GM19239 (cell line): ENCODE data around the gene VASH1.
A peak's percentile ranks its signal among the peaks of the same experiment; 100 is the strongest.

Experiments
- DNase-seq: peaks from one replicate; pipeline ENCODE4 v3.0.0; 2011; ENCODE audit warnings: low spot score; ENCODE audit not compliant: insufficient read length
- FAIRE-seq: peaks from 2 replicates; lab custom pipeline; 2011; peaks lifted over from hg19 to GRCh38; lab: Jason Lieb, UNC

Gene VASH1

DNA sequence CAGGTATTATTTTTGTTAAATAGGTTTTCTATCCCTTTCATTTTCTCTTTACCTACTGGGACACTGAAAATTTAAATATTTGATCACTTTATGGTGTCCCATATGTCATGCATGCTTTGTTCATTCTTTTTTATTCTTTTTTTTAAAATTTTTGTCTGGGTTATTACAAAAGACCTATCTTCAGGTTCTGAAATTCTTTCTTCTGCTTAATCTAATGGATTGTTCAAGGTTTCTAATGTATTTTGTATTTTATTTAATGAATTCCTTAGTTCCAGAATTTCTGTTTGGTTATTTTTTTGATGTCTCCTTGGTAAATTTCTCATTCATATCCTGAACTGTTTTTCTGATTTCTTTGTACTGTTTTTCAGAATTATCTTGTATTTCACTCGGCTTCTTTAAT lies 20.2 kb upstream of the VASH1 start:
- no peak for DNase-seq
- no peak for FAIRE-seq

DNA sequence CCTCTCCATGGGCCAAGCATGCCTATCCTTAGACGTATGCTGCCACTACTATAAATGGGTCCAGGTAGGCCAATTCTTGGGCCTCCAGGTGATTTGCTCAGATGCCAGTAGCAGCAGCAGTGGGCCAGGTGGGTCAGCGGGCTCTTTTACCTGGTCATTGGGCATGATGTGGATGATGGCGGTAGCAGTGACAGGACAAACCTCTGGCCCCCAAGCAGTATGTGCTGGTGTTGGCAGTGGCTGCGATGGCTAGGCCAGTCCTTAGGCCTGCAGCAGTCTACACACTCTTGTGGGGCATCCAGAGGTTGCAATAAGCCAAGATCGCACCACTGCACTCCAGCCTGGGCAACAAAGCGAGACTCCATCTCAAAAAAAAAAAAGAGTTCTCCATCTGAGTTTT lies 19.1 kb upstream of the VASH1 start:
- no peak for DNase-seq

DNA sequence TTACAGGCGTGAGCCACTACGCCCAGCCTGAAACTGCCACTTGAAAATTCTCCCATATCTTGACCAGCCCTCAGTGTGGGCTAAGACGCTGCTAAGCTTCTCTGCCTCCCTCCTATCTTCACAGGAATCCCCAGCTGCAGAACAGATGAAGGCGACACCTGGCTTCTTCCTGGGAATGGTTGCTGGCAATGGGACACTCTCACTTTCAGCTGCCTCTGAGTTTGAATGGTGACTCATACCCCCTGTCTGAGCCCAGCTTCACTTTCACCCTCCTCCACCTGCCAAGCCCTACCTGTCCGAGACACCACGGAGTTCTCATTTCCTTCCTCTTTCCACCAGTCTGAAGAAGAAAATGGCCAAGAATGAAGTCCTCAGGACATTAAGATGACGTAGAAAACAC lies 18.3 kb upstream of the VASH1 start:
- FAIRE-seq (no peak), DNase-seq (no peak)

More for the DNA sequence above, 19.1 kb upstream of the VASH1 start:
- no peak for FAIRE-seq

DNA sequence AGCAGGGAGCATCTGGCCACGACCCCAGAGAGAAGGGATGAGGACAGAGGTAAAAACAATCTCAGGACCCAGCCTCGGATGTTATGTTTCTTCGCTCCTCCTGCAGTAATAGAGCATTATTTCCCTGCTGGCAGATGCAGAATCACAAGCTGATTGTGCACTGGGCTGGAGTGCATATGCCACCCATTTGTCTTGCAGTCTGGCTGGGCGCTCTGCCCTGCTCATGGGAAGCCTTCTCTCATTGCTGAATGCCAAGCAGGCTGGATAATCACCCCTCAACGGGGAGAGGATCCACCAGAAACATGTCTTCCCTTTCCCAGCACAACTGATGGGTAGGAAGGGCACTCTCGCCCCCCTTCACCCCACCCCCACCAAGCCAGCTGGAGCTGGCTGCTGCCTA lies 8.5 kb upstream of the VASH1 start:
- no peak for DNase-seq
- FAIRE-seq = no peak

DNA sequence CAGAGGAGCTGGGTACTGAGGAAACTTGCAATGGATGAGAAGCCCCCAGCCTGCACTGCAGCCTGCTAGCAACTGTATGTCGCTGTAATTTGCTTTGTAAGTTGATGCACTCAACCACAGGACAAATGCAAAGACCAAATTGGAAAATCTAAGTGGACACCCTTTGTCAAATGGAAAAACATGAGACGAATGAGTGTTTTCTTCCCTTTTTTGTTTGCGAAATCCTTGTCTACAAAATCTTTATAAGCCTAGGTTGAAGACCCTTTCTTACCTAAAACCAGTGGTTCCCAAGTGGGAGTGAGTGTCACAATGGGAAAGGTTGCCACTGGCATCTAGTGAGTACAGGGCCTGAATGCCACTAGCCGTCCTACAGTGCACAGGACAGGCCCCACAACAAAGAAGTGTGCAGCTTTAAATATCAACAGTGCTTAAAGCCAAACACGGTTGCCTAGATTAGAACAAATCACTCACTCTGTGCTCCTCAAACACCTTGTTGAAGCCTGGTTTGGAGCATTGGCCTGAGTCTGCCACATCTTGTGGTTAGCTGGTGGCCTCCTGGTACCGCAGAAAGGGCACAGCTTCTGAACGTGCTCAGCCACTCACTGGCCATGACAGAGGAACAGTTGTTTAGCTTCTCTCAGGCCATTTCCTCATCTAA lies 7.6 kb upstream of the VASH1 start:
- DNase-seq (no peak), FAIRE-seq (no peak)

DNA sequence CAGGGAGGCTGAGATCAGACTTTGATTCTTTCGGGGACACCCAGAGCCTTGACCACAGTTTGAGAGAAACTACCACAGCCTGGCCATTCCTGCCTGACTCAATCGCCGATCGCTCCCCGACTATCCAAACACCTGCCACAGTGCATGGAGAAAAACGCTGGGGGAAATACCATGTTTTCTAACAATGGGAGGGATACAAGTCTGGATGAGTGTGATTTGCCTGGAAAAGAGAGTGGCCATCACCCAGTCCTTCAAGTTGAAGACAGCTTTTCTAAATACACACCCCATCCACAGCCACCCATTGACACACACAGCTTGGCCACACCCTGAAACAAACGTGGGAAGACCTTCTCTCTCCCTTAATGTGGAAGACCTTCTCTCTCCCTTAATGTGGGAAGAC lies 6.7 kb upstream of the VASH1 start:
- FAIRE-seq = no peak
- DNase-seq = no peak

DNA sequence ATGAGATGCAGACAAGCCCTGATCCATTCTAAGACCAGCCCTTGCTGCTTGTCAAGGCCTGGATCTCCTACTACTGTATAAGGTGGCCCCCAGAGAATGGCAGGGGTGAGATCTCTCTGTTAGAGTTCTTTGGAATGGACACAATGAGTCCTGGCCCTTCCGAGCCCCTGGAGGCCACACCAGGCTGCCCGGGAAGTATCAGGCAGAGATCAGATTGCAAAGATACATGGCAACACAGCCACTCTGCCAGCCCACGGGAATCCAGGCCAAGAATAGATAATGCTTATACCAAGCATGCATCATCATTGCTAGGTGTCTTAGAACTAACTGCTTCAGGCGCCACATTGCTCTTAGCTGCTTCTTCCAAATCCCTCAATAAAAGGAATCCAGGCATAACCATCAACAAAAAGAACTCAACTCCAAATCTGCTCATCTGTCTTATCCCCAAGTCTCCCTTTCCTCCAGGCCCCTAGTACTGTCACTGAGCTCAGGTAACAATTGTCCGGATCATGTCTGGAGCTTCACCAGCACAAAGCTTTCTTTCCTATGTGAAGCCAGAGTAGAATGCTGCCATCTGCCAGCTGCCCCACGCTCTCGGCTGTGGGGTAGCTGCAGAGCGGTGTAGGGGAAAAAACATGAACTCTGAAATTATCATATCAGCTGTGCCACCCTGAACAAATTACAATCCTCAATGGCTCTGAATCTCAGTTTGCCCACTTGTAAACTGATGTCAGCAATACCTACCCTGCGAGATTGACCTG lies 5.5 kb upstream of the VASH1 start:
- DNase-seq = no peak
- FAIRE-seq = no peak

DNA sequence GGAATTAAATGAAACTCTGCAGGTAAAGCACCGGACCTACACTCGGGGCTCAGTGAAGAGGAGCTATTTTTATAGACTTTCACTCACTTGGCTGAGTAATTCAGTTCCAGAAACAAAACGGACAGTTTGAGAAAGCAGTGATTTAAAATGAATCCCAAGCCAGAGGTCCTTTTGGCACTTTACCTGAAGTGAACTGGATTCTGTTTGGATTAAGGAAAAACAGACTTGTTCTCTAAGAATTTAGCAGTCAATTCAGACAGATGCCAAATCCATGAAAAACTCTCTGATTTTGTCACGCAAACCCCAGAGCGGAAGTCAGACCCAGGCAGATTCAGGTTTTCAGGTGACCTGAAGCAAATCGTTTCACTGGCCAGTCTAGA lies 4.9 kb upstream of the VASH1 start:
- DNase-seq (no peak), FAIRE-seq (no peak)

DNA sequence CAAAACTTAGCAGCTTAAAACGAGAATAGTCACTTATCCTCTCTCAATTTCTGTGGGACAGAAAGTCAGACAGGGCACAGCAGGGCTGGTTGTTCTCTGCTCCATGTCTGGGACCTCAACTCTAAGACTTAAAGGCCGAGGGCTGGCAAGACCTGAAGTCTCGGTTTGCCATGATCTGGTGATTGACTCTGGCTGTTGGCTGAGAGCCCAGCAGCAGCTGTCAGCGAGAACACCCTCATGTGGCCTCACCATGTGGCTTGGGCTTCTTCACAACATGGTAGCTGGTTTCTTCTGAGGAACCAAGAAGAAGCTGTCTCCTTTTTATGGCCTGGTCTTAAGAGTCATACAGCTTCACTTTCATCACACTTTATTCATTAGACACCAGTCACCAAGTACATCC lies 1.7 kb upstream of the VASH1 start:
- no peak for DNase-seq
- no peak for FAIRE-seq

DNA sequence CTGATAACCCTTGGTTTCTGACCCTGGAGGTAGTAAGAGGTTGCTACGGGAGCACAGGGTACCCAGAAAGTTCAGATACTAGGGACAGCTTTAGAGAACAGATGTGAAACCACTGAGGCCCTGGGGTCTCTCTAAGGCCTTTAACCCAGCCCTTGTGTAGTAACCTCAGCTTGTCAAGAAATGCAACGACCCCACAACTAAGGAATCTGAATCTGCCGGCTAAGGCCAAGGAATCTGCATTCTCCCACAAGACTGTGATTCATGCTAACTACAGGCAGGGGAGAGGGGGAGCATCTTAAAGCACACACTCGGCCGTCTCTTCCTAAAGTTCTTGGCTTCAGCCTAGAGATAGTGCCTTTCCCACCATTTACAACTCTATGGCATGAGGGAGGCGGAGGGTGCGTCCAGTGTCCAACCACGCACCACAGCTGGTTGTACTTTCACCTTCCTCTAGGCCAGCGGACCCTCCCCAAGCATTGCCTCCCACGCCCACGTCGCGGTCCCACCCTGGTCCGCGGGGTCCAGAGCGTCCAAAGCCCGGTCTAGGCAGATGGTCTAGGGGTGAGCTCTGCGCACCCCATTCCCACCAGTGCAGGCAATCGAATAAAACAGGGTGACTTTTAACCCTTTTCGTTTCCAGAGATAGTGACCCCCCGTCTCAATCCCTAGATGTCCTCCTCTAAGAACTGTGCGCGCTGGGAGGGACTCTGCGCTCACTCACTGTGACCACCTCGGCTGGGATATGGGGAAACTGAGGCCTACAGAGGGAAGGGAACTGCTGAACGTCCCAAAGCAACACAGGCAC lies 735 bp upstream of the VASH1 start:
- FAIRE-seq (no peak), DNase-seq (no peak)

DNA sequence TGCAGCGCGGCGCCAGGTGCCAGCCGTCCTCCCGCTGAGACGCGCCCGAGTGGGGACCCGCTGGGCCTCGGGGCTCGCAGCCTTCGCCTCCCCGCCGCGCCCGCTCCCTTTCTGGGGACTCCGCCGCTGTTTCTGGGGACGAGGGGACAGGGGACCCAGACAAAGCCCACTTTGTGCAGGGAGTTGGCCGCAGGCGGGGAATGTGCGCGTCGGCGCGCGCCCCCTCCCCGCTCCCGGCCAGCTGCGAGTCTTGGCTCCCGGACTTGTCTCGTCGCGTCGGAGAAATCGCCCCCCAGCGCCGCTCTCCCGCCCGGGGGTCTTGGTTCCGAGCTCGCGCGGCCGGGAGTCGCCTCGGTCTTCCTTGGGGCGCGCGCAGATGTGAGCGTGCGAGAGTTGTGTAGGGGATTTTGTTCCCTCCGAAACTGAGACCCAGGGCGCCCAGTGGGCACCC lies 717 bp downstream of the VASH1 start:
- no peak for FAIRE-seq
- DNase-seq = no peak

DNA sequence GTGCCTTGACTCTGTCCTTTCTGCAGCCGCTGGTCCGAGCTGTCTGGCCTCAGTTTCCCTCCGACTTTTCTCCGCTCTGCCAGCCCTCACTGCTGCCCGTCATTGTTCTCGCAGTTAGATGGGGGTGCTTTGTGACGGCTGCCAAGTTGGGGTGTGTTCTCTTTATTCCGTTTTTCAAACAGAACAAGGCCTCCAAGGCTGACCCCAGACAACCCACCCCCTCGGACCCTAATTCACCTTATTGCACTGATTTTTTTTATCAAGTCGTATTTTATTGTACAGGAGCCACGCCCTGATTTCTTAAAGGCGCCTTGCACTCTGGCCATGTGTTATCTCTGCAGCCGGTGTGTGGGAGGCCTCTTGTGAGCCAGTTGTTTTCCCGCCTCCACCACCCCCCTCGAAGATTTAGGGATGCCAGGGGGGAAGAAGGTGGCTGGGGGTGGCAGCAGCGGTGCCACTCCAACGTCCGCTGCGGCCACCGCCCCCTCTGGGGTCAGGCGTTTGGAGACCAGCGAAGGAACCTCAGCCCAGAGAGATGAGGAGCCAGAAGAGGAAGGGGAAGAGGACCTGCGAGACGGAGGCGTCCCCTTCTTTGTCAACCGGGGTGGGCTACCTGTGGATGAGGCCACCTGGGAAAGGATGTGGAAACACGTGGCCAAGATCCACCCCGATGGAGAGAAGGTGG lies 1.3 kb downstream of the VASH1 start:
- FAIRE-seq (no peak), DNase-seq (no peak)

DNA sequence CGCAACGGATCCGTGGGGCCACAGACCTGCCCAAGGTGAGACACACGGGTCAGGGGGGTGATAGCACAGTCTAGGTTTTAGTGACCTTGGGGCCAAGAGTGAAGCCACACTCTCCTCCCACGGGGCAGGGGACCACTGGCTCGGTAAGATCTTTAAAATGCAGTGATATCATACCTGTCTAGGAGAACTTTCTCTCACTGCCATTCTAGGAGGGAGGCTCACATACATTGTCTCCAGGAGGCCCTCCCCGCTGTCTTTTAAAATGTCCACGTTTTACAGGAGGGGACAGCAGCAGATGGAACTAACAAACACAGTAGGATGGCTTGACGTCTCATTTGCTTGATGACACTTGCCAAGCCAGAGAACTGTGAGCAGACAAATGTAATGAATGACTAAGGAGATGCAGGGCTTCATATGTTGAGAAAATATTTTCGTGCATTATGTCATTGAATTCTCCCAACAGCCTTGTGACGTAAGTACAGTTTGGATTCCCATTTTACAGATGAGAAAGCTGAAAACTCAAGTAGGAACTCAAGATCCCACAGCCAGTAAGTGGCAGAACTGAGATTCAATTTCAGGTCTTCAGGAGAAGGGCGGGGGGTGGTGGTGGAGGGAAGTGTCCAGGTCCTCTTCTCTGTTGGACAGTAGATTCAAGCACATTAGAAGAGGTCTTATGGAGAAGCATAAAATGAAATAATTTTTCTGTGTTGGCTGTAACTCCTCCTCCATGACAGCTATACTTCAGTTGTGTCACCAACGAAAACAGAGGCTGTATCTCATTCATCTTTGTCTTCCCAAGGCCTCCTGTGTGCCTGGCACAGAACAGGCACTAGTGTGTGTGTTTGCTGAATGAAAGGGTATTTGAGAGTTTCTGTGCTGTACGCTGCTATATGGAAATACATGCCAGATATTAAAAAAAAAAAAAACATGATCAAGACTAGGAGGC lies 2.1 kb downstream of the VASH1 start:
- no peak for FAIRE-seq
- no peak for DNase-seq

DNA sequence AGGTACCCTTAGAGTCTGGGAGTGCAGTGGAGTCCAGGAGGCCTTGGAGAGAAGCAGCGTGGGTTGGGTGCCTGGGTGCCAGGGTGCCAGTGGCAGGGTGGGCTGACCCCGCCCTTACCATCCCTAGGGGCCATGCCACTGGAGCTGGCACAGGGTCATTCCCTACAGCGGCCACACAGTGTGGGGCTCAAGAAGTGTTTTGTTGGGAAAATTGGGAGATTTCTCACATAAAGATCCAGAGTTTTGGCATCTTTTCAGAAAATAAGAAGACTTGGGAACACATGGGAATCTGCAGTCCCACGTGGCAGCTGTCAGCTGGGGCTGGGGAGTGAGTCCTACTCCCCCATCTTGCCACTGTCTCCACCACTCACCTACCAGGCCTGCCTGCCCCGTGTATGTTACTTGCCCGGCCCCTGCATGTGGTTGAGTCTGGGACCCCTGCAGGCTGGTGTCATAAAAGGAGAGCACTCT lies 4.2 kb downstream of the VASH1 start:
- FAIRE-seq (no peak), DNase-seq (no peak)

DNA sequence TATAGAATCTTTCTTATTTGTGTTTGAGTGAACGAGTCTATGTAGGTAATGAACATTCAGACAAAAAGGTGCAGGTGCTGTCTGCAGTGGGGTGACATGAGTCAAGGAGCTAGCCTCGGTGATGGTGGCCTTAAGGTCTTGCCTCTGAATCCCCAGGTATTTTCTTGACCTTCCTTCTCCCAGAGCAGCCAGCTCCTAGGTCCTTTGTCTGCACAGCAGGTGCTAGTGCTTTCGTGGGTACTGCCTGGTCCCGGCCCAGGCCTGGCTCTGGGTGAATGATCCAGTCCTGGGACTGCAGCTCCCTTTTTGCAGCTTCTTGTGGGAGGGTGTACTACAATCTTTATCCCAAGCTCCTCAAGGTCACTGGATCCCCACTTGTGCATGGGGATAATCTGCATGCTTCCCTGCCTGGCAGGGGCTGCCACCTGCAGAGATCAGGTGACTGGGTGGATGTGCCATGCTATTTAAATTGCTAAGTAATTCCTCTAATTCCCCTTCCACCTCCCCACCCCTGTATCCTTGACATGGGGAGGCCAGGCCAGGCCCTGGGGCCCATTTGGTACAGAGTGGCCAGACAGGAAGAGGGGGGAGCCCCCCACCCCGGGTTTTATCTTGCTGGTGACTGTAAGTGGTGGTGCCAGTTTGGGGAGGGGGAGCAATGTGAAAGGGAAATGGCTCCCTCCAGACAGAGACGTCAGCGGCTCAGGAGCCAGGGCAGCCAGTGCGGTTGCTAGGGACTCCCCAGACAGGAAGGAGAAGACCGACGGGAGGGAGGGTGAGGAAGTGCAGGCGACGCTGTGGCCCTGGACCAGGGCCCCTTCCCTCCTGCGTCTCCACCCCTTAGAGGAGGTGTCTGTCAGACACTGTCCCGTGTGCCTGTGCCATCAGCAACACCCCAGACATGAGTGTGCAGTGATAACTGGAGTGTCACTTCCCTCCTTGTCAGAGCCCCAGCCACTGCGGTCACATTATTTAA lies 6.7 kb downstream of the VASH1 start:
- DNase-seq (peak; percentile 62), FAIRE-seq (peak; percentile 26)

DNA sequence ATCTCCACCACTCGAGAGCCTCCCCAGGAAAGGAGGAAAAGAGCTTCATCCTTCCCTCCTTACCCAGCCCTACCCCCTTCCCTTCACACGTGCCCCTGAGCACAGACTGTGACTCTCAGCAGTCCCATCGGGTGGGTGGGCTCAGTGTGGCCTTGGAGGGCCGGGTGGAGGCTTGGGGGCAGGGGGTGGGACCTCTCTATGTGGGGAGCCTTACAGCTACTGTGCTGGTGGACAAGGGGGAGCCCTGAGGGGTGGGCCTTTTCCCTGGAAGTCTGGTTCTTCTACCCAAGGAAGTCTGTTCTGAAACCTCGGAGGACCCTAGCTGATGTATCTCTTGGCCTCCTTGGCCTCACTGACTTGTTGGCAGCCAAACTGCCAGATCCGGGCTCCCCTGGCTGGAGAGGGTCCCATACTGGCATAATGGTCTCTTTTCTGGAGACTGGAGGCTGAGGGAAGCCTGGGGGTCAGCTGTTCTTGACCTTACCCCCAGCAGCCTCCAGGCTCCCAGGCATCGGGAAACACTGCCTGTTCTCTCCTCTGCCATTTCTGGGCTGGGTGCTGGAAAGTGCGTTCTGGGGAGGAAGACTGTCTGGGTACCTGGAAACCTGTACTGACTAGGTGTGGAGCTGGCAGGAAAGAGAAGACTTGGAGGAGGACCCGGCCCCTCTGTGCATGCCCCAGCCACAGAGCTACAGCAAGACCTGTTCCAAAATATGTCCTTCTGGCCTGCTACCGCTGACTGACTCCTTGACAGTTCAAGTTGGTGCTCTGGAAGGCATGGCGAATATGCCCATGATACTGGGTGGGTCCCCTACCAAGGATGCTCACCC lies 7.6 kb downstream of the VASH1 start:
- DNase-seq (no peak), FAIRE-seq (no peak)

DNA sequence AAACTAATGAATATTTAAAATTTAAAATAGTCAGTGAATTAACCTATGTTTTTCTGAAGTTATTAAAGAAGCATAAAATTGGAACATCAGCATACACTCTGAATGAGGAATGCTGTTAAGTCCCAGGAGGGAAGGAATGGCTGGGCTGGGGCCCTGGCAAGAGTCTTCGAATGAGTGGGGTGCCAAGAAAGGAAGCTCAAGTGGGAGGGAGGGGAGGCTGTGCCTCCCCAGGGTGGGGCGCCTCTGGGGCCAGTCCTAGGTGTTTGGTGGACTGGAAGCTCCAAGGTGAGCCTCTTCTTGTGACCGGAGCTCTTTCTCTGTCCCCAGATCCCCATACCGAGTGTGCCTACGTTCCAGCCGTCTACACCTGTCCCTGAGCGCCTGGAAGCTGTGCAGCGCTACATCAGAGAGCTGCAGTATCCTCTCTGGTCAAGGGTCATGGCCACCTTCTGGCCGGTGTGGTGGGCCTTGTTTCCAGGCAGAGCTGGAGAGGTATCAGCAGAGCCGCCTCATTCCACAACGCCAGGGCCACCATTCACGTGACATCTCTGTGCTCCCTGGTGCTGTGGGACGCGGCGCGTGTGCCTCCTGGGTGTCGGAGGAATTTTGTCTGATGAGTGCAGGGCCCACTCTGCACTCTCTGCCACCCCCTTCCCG lies 8.5 kb downstream of the VASH1 start:
- DNase-seq = no peak
- FAIRE-seq = no peak
